Testis (tissue), 3 donors: ENCODE data around the gene KIAA1755. TPM values are rescaled to one million over a fixed set of nuclear protein-coding genes. Genes with fewer than 3 reads are reported as not detected.

Experiments used
- DNase-seq: peaks from one replicate; pipeline ENCODE4 v3.0.0-alpha.2; 2019
- H3K27ac ChIP-seq, 2 donors: fragments of 200-600 bp; sonication (generic); one replicate each; pipeline ENCODE4 v1.5.1; 2019
- H3K27me3 ChIP-seq: fragments of 200-600 bp; sonication (generic); one replicate; pipeline ENCODE4 v1.5.1; 2019
- H3K36me3 ChIP-seq: fragments of 200-600 bp; sonication (generic); one replicate; pipeline ENCODE4 v1.5.1; 2017; ENCODE audit warnings: low read depth; ENCODE audit errors: missing control alignments
- H3K4me1 ChIP-seq: fragments of 200-600 bp; sonication (generic); one replicate; pipeline ENCODE4 v1.5.1; 2019
- H3K4me3 ChIP-seq, 2 donors: fragments of 200-600 bp; sonication (generic); one replicate each; pipeline ENCODE4 v1.5.1; 2017 to 2019
- H3K9me3 ChIP-seq: fragments of 200-600 bp; sonication (generic); one replicate; pipeline ENCODE4 v1.5.1; 2017
- CTCF ChIP-seq, 3 experiments: fragments of 450-650 bp in 2 of 3; fragments of 200-600 bp in 1 of 3; sonication (generic) in 1 of 3; IDR thresholded peaks; one replicate each; pipeline ENCODE4 v1.5.1; 2016 to 2019; ENCODE audit warnings: antibody characterized with exemption in 3 of 3, mild to moderate bottlenecking in 2 of 3, moderate library complexity in 1 of 3
- POLR2A ChIP-seq: fragments of 450-650 bp; IDR thresholded peaks from one replicate; pipeline ENCODE4 v1.6.1; 2017; ENCODE audit warnings: antibody characterized with exemption, mild to moderate bottlenecking, moderate library complexity
- WGBS, 2 donors: methylation state at CpG; one replicate each; pipeline ENCODE4 v1.1.5; 2018; 5-methylcytosine and 5-hydroxymethylcytosine counted together
- intact Hi-C: fragments of 100-400 bp; cut with DNase I; formaldehyde crosslinking; loops from one replicate; pipeline ENCODE4 v1.15.1; 2023; ENCODE audit warnings: low total_unique reads
- polyA plus RNA-seq: library from polyadenylated mRNA; stranded (reverse); fragments of 350-450 nt; fragmentation: Illumina TruSeq; extraction: RNeasy Lipid Tissue Mini Kit (QIAGEN cat#74804); gene quantifications from one replicate; pipeline ENCODE4 v1.2.3, GENCODE V29; 2014; ENCODE audit warnings: low read depth, low replicate concordance; ENCODE audit not compliant: insufficient read depth
- total RNA-seq, 2 donors: library from RNA; depleted of rRNA; stranded (reverse); fragments of >200 nt; gene quantifications; one replicate each; pipeline ENCODE4 v1.2.3, GENCODE V29; 2016

KIAA1755 gene
- total and polyA plus RNA-seq, 3 donors from 2014 or later, result 5.2 to 9.6 (median 7.6) TPM

DNA sequence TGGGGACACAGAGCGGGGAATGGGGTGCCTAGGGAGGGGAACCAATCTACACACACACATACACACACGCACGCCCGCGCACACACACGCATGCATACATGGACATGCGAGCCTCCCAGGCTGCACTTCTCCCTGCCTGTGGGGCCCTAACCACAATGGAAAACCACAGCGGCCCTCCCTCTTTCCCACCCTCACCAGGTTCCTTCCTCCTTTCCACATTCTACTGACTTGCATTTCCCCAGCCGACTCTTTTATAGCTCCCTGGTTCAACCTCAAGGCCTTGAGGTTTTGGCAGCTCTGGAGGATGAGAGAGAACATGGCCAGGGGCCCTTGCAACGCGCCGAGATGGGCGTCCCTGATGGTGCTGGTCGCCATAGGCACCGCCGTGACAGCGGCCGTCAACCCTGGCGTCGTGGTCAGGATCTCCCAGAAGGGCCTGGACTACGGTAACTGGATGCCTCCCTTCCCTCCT, 43.4 kb upstream of the KIAA1755 start, which contains the start of gene BPI:
TSS of gene BPI (plus strand) at position 249 of the 472 bp plus-strand sequence. CDS start at position 317, 68 bp downstream.
- DNase-seq, result no peak
- intact Hi-C loops, result loop anchor here (10.0 kb wide), 1 partner anchor 59 kb away; no protein-coding TSS in a partner anchor

GRCh38 chr20:38302786-38303185, 42.3 kb upstream of the KIAA1755 start:
- DNase-seq, result no peak
- TF ChIP-seq CTCF (IDR thresholded peaks at IDR 0.05) (no peak), POLR2A (no peak)
- Histone ChIP-seq H3K27me3 (no peaks in the 10 kb centered on the region), H3K4me3 (no peak overlapping the region), H3K27ac (no peak overlapping the region), H3K9me3 (no peaks in the 10 kb centered on the region), H3K4me1 (peaks cover 13% of the 10 kb centered on the region), H3K36me3 (no peaks in the 10 kb centered on the region)
- 42 to 54% methylated on average over 11 of the region's 11 CpGs for WGBS, 2 donors
- intact Hi-C loops, result loop anchor here (10.0 kb wide), 1 partner anchor 58 kb away; no protein-coding TSS in a partner anchor

More for the DNA sequence above, 43.4 kb upstream of the KIAA1755 start, which contains the start of gene BPI:
- peaks cover 10% of the 10 kb centered on the region for H3K4me1 ChIP-seq
- no peaks in the 10 kb centered on the region for H3K9me3 ChIP-seq
- H3K27ac ChIP-seq, result no peak within 1 kb of the TSS
- no peak for TF ChIP-seq CTCF (IDR thresholded peaks at IDR 0.05)
- TF ChIP-seq POLR2A, result no peak
- H3K4me3 ChIP-seq, result no peak within 1 kb of the TSS
- H3K27me3 ChIP-seq, result no peaks in the 10 kb centered on the region
- no peaks in the 10 kb centered on the region for H3K36me3 ChIP-seq
- WGBS, 2 donors, result 69 to 73% methylated on average over 20 to 21 of the region's 21 CpGs

DNA sequence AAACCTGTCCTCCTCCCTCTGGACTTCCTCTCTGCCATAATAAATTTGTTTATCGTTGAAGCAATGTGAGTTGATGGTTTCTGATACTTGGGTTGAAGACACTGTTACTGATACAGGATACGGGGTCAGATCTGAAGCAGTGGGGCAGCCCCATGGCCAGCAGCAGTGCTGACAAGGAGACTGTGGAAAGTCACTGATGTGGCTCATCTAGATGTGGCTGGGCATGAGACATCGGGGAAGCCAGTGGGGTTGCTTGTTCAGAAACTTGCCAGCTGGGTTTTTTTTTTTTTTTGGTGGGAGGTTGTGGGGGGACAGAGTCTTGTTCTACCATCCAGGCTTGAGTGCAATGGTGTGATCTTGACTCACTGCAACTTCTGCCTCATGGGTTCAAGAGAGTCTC, 40.8 kb upstream of the KIAA1755 start:
- Histone ChIP-seq H3K36me3 (no peaks in the 10 kb centered on the region), H3K4me1 (peaks cover 13% of the 10 kb centered on the region), H3K4me3 (no peak overlapping the region), H3K9me3 (no peaks in the 10 kb centered on the region), H3K27ac (no peak overlapping the region), H3K27me3 (no peaks in the 10 kb centered on the region)
- TF ChIP-seq CTCF (IDR thresholded peaks at IDR 0.05) (no peak), POLR2A (no peak)
- intact Hi-C loops, result loop anchor here (10.0 kb wide), 1 partner anchor 57 kb away; no protein-coding TSS in a partner anchor
- DNase-seq, result no peak
- WGBS, 2 donors, result 91 to 93% methylated on average over 3 of the region's 3 CpGs

DNA sequence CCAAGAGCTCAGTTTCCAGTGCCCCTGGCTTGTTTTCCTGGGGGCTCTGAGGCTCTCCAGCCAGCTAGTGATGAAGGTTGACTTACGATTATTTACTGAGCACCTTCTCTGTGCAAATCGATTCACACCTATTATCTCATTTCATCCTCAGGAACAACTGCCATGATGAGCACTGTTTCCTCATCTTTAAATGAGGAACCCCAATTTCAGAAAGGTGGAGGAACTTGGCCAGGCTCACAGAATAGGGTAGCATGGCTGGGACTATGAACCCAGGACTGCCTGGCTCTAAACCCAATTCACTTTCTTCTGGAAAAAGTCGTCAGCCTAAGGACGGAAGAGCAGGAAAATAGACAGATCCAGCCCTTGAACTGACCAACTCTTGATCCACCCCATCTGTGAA, 39.9 kb upstream of the KIAA1755 start:
- H3K4me3 ChIP-seq, result no peak overlapping the region
- WGBS, 2 donors, result 78 to 91% methylated on average over 4 of the region's 4 CpGs
- no peaks in the 10 kb centered on the region for H3K27me3 ChIP-seq
- TF ChIP-seq POLR2A (no peak), CTCF (IDR thresholded peaks at IDR 0.05) (no peak)
- DNase-seq, result no peak
- no peak overlapping the region for H3K27ac ChIP-seq
- intact Hi-C loops, result loop anchor here (10.0 kb wide), 1 partner anchor 56 kb away; no protein-coding TSS in a partner anchor
- H3K36me3 ChIP-seq, result no peaks in the 10 kb centered on the region
- H3K4me1 ChIP-seq, result peaks cover 13% of the 10 kb centered on the region
- H3K9me3 ChIP-seq, result no peaks in the 10 kb centered on the region

- no peak for TF ChIP-seq POLR2A
- TF ChIP-seq CTCF (IDR thresholded peaks at IDR 0.05), result no peak
- WGBS, 2 donors, result 90 to 91% methylated on average over 3 to 6 of the region's 6 CpGs
- H3K4me3 ChIP-seq, result no peak overlapping the region
- H3K9me3 ChIP-seq, result no peaks in the 10 kb centered on the region
- H3K36me3 ChIP-seq, result no peaks in the 10 kb centered on the region
- no peaks in the 10 kb centered on the region for H3K27me3 ChIP-seq
- H3K4me1 ChIP-seq, result peaks cover 13% of the 10 kb centered on the region
- no peak for DNase-seq
- intact Hi-C loops, result loop anchor here (10.0 kb wide), 1 partner anchor 55 kb away; no protein-coding TSS in a partner anchor
- H3K27ac ChIP-seq, result peak overlapping the region; percentile 2 to 76
These were observed 39.4 kb upstream of the KIAA1755 start for GRCh38 chr20:38299963-38300362.
